PFSK-1 (cell line): ENCODE data around the gene ERFE.

Experiments
- POLR2AphosphoS5 ChIP-seq: IDR thresholded peaks from 2 replicates; pipeline ENCODE4 v1.6.1; 2012; ENCODE audit warnings: low read depth, mild to moderate bottlenecking, control low read depth, low read length, moderate library complexity
- REST ChIP-seq, 2 experiments: IDR thresholded peaks; 2 replicates each; pipeline versions ENCODE4 v1.6.1 to v1.8.0; 2011 to 2012; ENCODE audit warnings: low read depth in 2 of 2, low read length in 2 of 2, control low read depth in 1 of 2, inconsistent platforms in 1 of 2, mild to moderate bottlenecking in 1 of 2, moderate library complexity in 1 of 2; ENCODE audit not compliant: insufficient read depth in 1 of 2
- SIN3A ChIP-seq: IDR thresholded peaks from 2 replicates; pipeline ENCODE4 v1.6.1; 2012; ENCODE audit warnings: mild to moderate bottlenecking, low read length, moderate library complexity, borderline replicate concordance; ENCODE audit not compliant: insufficient read depth
- TAF1 ChIP-seq: IDR thresholded peaks from 2 replicates; pipeline ENCODE4 v1.6.1; 2012; ENCODE audit warnings: low read length, control low read depth, borderline replicate concordance; ENCODE audit not compliant: insufficient read depth

GRCh38 chr2:238171575-238172187 is 12.9 kb downstream of the ERFE start:
- TF ChIP-seq POLR2AphosphoS5 (no peak), SIN3A (no peak), REST (IDR thresholded peaks at IDR 0.05; ENCODE audit: insufficient read depth in 1 of 2, low read depth in 2 of 2, low read length in 2 of 2) (no peak), TAF1 (no peak)
